Parathyroid adenoma (tissue), 2 donors: ENCODE measurements around the gene GPR153.
"Not testable (repeated sequence)": the region's sequence is repeated elsewhere in the genome, so short reads cannot be mapped to it uniquely, and the experiment has no call there.

Source experiments
- H2AFZ ChIP-seq: fragments of 300-600 bp; sonication (generic); one replicate; pipeline ENCODE4 v1.7.0; 2017; ENCODE audit warnings: antibody characterized with exemption, mild to moderate bottlenecking
- H3K27ac ChIP-seq: fragments of 300-600 bp; sonication (generic); one replicate; pipeline ENCODE4 v1.7.0; 2017
- H3K27me3 ChIP-seq: fragments of 300-600 bp; sonication (generic); one replicate; pipeline ENCODE4 v1.7.0; 2017; ENCODE audit warnings: low read length; ENCODE audit not compliant: control insufficient read depth, insufficient read depth
- H3K36me3 ChIP-seq: fragments of 300-600 bp; sonication (generic); one replicate; pipeline ENCODE4 v1.7.0; 2017; ENCODE audit warnings: low read length; ENCODE audit not compliant: control insufficient read depth, insufficient read depth
- H3K4me1 ChIP-seq: fragments of 300-600 bp; sonication (generic); one replicate; pipeline ENCODE4 v1.7.0; 2017; ENCODE audit warnings: control low read depth
- H3K4me2 ChIP-seq: fragments of 300-600 bp; sonication (generic); one replicate; pipeline ENCODE4 v1.7.0; 2017; ENCODE audit warnings: low read length
- H3K4me3 ChIP-seq: fragments of 300-600 bp; sonication (generic); one replicate; pipeline ENCODE4 v1.7.0; 2017; ENCODE audit warnings: low read depth, low read length
- H3K79me2 ChIP-seq: fragments of 300-600 bp; sonication (generic); one replicate; pipeline ENCODE4 v1.7.0; 2017; ENCODE audit warnings: control low read depth
- H3K9ac ChIP-seq: fragments of 300-600 bp; sonication (generic); one replicate; pipeline ENCODE4 v1.7.0; 2017; ENCODE audit warnings: mild to moderate bottlenecking
- H3K9me3 ChIP-seq: fragments of 300-600 bp; sonication (generic); one replicate; pipeline ENCODE4 v1.7.0; 2017; ENCODE audit warnings: low read length; ENCODE audit not compliant: control insufficient read depth
- CTCF ChIP-seq: fragments of 300-600 bp; sonication (generic); IDR thresholded peaks from one replicate; pipeline ENCODE4 v1.7.0; 2017; ENCODE audit warnings: antibody characterized with exemption, mild to moderate bottlenecking
- donor health status: primary hyperparathyroidism.

GPR153 gene

GRCh38 chr1:6220236-6220635 lies 40.7 kb downstream of the GPR153 start:
- Histone ChIP-seq H3K9ac (no peak overlapping the region), H3K4me2 (no peak overlapping the region), H3K4me3 (no peak overlapping the region), H2AFZ (no peak overlapping the region), H3K79me2 (no peaks in the 10 kb centered on the region), H3K9me3 (no peaks in the 10 kb centered on the region), H3K27ac (no peak overlapping the region), H3K4me1 (no peaks in the 10 kb centered on the region), H3K36me3 (no peaks in the 10 kb centered on the region), H3K27me3 (no peaks in the 10 kb centered on the region)
- no peak for TF ChIP-seq CTCF

- not testable (repeated sequence) for H2AFZ ChIP-seq, H3K4me1 ChIP-seq, H3K36me3 ChIP-seq, H3K9me3 ChIP-seq, H3K27ac ChIP-seq, H3K4me3 ChIP-seq, H3K27me3 ChIP-seq, H3K4me2 ChIP-seq, H3K79me2 ChIP-seq, H3K9ac ChIP-seq
Observed at GRCh38 chr1:6219641-6220040, 41.3 kb downstream of the GPR153 start.

GRCh38 chr1:6218375-6219164 lies 42.3 kb downstream of the GPR153 start:
- Histone ChIP-seq H3K4me2 (no peak overlapping the region), H3K36me3 (no peaks in the 10 kb centered on the region), H3K27ac (no peak overlapping the region), H3K4me3 (no peak overlapping the region), H3K27me3 (no peaks in the 10 kb centered on the region), H2AFZ (no peak overlapping the region), H3K9me3 (no peaks in the 10 kb centered on the region), H3K4me1 (no peaks in the 10 kb centered on the region), H3K9ac (no peak overlapping the region), H3K79me2 (no peaks in the 10 kb centered on the region)
- TF ChIP-seq CTCF: no peak

- no peak overlapping the region for H3K4me3 ChIP-seq
- no peaks in the 10 kb centered on the region for H3K27me3 ChIP-seq
- no peaks in the 10 kb centered on the region for H3K9me3 ChIP-seq
- H2AFZ ChIP-seq: no peak overlapping the region
- H3K79me2 ChIP-seq: no peaks in the 10 kb centered on the region
- H3K9ac ChIP-seq: no peak overlapping the region
- H3K36me3 ChIP-seq: no peaks in the 10 kb centered on the region
- no peak overlapping the region for H3K4me2 ChIP-seq
- H3K4me1 ChIP-seq: no peaks in the 10 kb centered on the region
- TF ChIP-seq CTCF: no peak
- H3K27ac ChIP-seq: no peak overlapping the region
Observed at GRCh38 chr1:6212193-6212959, 48.5 kb downstream of the GPR153 start.

- Histone ChIP-seq H2AFZ (no peak overlapping the region), H3K36me3 (no peaks in the 10 kb centered on the region), H3K4me3 (no peak overlapping the region), H3K9me3 (no peaks in the 10 kb centered on the region), H3K4me1 (no peaks in the 10 kb centered on the region), H3K9ac (no peak overlapping the region), H3K4me2 (no peak overlapping the region), H3K79me2 (no peaks in the 10 kb centered on the region), H3K27ac (no peak overlapping the region), H3K27me3 (no peaks in the 10 kb centered on the region)
- TF ChIP-seq CTCF: no peak
Observed at GRCh38 chr1:6211731-6212130, 49.2 kb downstream of the GPR153 start.
